OCI-M1 (cell line): ENCODE results near the gene TSC22D4.
"Not testable (repeated sequence)": the region's sequence is repeated elsewhere in the genome, so short reads cannot be mapped to it uniquely, and the experiment has no call there.

Experiments
- DNase-seq: peaks from one replicate; lab custom pipeline; 2025; lab: John Stamatoyannopoulos, UW

Gene TSC22D4

DNA sequence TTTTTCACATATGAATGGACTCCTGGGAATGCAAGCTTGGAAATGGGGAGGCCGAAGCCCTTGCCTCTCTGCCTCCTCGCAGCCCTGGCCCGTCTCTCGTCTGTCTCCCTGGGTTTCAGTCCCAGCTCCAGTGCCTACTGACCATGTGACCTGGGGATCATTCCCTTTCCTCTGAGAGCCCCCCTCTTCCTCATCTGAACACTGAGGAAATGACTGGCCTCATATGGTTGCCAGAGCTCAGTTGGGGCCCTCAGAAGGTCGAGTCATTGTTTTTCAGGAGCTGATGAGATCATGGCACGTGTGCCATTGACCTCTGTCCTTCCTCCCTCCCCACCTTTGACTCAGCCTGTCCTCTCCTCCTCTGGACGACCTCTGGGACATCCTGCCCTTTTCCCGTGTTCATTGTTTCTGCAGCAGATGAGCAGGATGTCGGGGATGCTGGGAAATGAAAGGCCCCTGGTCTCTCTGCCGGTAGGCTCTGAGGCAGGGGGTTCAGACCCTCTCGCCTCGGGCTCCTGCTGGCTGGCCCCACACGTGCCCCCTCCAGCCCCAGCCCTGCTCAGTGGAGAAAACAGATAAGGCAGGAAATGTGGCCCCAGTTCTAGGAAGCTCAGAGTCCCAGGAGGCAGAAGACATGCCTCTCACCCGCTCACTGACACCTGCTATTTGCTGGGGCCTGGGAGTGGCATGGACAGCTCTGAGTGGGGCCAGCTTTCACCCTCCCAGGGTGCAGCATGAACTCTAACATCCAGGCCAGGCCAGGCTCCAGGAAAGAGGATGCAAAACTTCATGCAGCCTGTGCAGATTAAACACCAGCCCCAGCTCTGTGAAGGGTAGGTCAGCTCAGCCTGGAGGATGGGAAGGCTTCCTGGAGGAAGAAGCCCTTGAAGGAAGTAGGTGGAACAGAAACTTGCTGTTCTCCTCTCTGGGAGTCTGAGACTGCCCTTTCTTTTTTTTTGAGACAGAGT, 34.4 kb downstream of the TSC22D4 start:
- peak; percentile 84 for DNase-seq

DNA sequence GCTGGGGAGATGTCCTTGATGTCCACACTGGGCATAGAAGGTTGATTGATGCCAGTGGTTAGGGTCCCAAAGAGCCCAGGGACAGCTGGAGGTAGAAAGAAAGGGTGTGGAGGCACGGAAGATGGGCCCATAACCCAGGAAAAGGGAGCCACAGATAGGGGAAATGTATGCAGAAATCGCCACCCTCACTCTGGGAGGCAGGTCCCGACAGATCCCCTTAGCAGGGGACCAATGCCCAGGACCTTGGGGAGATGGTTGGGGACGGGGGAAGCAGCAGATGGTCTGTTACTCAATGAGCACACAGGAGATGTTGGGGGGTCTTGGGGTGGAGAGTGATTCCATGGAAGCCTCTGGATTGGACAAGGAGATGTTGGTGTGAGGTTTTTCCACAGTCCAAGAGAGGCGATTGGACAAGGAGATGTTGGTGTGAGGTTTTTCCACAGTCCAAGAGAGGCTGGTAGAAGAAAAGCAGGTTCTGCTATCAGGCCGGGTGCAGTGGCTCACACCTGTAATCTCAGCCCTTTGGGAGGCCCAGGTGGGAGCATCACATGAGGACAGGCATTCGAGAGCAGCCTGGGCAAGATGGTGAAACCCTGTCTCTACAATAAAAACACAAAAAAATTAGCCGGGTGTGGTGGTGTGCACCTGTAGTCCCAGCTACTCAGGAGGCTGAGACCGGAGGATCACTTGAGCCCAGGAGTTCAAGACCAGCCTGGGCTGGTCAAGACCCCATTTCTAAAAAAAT, 35.7 kb downstream of the TSC22D4 start:
- DNase-seq = no peak

DNA sequence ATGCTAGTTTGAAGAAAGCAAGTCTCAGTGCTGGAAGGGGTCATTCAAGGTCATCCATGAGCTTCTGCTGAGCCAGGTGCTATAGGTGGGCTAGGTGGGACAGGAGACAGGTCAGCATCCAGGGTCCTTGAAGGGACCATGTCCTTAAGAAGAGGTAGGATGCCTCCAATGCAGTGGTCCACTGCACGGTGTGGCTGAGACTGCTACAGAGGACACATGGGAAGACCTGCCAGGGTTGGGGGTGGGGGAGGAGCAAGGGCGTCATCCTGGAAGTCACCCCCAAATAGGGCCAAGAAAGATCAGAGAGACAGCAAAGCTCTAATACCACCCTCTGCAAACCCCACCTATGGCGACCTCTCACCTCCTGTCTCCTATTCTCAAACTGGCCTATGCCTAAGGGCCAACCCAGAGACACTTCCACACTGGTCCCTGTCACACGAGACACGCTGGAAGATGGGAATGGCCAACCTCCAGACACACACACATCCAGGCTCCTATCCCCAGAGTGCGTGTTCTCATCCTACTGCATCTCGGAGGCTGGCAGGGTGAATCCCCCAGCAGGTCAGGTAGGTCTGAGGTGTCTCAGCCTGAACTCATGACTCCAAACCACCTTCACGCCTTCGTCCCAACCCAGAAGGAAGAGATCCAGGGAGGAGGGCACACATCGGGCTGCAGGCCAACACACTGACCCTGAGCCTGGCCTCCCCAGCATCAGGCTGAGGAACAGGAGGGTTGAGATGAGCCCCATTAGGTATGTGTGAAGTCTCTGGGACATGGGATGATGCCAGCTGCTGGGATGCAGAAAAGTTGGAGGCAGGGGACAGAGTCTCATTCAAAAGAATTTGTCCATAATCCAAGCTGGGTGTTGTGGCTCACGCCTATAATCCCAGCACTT, 37.1 kb downstream of the TSC22D4 start:
- no peak for DNase-seq

DNA sequence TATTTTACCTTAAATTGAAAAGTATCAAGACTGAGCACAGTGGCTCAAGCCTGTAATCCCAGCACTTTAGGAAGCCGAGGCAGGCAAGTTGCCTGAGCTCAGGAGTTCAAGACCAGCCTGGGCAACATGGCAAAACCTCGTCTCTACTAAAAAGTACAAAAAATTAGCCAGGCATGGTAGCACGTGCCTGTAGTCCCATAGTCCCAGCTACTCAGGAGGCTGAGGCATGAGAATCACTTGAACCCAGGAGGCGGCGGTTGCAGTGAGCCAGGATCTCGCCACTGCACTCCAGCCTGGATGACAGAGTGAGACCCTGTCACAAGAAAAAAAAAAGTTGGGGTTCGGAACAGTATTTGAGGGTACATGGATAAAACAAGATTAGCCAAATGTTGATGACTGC, 39.8 kb downstream of the TSC22D4 start:
- DNase-seq = not testable (repeated sequence)

DNA sequence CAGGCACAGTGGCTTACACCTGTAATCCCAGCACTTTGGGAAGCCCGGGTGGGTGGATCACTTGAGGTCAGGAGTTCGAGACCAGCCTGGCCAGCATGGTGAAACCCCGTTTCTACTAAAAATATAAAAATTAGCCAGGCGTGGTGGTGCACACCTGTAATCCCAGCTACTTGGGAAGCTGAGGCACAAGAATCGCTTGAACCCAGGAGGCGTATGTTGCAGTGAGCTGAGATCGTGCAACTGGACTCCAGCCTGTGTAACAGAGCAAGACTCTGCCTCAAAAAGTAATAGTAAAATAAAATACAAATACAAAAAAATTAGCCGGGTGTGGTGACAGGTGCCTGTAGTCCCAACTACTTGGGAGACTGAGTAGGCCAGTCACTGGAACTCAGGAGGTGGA, 40.3 kb downstream of the TSC22D4 start:
- DNase-seq = not testable (repeated sequence)

DNA sequence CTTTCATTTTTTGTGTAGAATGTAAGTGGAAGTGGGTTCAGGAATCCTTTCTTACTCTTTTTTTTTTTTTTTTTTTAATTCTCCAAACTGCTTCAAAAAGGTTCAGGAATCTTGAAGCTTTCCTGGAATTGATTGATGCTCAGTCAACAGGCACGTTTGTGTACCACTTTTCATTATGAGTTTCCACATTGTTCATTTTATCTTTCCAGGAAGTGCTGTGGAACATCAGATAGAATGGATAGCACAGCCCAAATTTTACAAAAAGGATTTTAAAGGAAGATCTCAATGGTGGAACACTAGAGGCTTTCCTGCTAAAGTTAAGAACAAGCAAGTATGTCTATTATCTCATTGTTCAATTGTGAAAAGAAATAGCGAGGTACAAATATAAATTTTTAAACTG, 40.8 kb downstream of the TSC22D4 start:
- no peak for DNase-seq

DNA sequence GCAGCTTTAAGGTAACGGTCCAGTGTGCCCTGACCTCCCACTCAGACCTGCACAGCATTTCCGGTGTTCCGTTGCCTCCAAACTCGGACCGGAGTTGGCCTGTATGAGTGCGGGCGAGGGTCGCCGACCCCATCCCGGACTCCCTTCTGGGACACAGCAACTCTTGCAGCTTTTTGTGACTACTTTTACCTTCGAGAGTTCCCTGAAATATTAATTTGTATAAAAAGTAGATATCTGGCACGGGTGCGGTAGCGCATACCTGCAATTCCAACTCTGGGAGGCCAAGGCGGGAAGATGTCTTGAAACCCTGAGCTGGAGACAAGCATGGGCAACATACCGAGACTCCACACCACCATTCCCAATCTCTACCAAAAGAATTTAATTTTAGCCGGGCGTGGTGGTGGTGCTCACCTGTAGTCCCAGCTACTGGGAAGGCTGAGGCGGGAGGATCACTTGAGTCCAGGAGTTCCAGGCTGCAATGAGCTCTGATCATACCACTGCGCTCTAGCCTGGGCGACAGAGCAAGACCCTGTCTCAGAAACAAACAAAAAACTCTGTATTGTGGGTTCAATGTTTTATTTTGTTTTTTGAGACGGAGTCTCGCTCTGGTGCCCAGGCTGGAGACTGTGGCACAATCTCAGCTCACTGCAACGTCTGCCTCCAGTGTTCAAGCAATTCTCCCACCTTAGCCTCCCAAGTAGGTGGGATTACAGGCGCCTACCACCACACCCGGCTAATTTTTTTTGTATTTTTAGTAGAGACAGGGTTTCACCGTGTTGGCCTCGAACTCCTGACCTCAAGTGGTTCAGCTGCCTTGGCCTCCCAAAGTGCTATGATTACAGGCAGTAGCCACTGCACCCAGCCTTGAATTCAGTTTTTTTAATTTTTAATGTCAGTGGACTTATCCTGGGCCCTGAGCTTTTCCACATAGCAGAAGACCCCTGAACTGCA, 41.6 kb downstream of the TSC22D4 start:
- no peak for DNase-seq

DNA sequence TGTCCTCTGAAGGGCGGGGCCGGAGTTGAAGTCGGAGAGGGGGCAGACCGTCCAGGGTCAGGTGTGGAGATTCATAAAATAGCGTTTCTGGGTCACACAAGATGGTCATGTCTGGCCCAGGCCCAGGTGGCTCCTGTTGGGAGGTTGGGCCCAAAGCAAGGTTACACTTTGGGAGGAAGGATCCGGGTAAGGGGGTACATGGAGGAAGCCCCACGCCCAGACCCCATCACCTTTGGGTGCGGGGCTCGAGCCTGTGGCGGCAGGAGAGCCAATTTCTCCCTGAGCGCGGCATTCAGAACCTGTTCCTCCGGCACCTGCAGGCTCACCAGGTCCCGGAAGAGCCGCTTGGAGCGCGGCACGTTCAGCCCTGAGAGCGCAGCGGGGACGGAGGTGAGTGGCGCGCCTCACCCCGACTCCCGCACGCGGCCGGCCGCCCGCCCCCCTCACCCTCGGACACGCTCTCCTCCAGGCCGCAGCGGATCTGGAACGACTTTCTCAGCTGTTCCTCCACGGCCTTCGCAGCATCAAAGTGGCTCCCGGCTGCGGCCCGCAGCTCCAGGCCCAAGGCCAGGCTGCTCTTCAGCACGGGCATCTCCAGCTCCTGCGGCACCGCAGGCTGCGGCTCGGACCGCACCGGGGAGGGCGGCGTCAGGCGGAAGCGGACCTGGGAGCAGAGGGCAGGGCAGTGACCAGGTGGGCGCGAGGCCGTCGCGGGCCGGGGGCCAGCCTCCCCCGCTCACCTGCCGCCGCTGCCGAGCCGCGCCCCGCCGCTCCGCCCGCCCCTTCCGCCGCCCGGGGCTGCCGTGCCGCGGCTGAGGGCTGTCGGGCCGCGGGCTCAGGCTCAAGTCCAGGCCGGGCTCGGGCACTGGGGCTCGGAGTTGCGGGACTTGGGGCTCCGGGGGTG, 43.4 kb downstream of the TSC22D4 start:
- peak; percentile 72 for DNase-seq

DNA sequence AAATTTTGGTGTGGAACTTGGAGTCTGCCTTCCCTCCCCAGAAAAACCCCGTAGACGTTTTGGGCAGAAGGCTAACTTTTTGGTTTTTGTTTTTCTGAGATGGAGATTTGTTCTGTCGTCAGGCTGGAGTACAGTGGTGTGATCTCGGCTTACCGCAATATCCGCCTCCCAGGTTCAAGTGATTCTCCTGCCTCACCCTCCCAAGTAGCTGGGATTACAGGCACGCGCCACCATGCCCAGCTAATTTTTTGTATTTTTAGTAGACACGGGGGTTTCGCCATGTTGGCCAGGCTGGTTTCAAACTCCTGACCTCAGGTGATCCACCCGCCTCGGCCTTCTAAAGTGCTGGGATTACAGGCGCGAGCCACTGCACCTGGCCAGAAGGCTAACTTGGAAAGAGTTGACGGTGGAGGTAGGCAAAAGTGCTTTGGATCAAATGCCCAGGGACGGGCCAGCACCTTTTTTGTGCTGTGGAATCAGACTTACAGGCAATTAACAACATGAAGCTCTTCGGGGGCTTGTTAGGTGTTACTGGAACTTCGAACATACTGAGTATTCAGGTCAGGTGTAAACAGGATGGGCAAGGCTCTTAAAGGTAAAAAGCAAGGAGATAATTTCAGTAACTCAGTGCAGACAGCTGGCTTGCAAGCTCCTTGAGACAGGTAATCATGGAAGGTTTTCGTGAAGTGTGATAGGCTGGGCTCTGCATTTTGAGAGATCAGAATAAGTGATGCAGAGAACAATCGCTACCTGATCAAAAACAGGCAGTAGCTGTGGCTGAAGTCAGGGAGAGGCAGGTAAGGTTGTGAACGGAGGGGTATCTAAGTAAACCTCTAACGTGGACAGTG, 44.5 kb downstream of the TSC22D4 start:
- no peak for DNase-seq

DNA sequence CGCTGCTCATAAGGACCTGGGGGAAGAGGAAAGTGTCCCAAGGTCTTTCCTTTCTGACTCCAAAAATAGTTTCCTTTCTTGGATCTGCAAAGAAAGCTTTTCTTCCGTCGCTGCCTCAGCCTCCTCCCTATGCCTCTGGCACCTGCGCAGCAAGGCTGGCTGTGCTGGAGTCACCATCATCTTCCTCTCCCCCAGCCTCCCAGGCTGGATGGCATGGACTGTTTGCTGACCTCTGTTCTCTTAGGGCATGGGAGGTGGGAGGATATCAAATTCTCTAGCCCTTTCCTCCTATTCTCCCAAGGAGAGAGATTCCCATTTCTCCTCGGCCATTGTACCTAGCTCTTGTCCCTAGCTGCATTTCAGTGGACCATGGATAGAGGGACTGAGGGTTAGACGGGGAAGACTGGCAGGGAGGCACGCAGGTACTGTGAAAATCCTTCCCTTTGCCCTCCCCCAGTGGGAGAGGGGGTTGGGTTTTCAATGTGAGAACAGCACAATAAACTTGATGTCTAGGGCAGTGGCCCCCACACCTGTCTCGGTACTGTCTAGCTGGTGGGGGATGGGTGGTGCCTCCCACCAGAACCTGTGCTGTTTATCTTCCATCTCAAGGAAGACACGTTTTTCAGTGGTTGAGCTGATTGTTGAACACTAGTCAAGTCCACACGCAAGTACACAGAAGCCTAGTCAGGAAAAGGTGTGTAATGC, 45.3 kb downstream of the TSC22D4 start:
- DNase-seq = no peak

DNA sequence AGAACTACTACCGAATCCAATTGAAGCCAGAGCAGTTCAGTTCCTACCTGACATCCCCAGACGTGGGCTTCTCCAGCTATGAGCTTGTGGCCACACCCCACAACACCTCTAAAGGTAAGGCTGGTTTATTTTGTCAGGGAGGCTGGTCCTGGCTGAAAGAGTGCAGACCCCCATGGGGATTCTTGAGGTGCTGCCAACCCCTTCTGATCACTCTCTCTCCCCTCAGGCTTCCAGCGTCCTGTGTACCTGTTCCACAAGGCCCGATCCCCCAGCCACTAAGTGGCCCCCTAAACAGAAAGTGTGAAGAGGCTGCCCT, 45.8 kb downstream of the TSC22D4 start:
- no peak for DNase-seq

DNA sequence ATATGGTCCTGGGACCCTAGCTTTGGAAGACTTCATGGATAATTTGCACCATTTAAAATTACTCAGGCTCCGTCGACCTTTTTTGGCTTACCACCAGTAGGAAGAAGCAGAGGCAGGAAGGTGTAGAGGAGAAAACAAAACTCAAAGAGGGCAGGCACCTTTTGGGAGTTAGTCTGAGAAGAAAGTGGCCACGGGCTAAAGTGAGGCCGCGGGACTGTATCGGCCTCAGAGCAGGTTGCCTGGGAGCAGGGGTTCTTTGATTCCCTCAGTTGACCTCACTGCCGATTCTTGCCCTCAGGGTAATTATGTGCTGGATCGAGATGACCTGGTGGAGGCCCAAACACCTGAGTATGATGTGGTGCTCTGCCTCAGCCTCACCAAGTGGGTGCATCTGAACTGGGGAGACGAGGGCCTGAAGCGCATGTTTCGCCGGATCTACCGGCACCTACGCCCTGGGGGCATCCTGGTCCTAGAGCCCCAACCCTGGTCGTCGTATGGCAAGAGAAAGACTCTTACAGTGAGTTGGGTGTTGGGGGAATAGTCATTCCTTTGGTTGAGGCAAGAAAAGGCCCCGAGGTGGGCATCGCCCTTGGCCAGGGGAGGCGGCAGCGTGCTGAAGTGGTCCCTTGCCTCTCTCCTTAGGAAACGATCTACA, 46.3 kb downstream of the TSC22D4 start:
- no peak for DNase-seq

DNA sequence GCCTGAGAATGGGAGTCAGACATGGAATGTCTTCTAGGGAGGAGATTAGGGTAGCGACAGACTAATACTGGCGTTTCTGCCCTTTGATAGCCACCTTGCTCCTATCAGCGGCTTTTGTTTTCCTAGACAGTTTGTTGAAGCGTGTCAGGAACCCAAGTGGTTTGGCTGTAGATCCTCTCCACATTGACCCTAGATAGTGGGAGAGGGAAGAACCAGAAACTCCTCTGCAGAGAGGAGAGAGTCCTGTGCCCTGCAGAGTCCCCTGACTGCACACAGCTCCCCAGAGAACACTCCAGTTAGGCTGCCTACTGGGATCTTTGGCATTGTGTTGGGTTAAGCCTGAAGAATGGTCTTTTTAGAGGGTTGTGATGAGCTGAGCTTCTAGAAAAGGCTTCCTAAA, 47.0 kb downstream of the TSC22D4 start:
- no peak for DNase-seq

DNA sequence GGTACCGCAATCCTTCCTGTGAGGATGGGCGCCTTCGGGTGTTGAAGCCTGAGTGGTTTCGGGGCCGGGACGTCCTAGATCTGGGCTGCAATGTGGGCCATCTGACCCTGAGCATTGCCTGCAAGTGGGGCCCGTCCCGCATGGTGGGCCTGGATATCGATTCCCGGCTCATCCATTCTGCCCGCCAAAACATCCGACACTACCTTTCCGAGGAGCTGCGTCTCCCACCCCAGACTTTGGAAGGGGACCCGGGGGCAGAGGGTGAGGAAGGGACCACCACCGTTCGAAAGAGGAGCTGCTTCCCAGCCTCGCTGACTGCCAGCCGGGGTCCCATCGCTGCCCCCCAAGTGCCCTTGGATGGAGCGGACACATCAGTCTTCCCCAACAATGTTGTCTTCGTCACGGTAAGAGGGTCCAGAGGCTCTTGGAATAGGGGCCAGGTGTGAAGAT, 47.7 kb downstream of the TSC22D4 start:
- no peak for DNase-seq

DNA sequence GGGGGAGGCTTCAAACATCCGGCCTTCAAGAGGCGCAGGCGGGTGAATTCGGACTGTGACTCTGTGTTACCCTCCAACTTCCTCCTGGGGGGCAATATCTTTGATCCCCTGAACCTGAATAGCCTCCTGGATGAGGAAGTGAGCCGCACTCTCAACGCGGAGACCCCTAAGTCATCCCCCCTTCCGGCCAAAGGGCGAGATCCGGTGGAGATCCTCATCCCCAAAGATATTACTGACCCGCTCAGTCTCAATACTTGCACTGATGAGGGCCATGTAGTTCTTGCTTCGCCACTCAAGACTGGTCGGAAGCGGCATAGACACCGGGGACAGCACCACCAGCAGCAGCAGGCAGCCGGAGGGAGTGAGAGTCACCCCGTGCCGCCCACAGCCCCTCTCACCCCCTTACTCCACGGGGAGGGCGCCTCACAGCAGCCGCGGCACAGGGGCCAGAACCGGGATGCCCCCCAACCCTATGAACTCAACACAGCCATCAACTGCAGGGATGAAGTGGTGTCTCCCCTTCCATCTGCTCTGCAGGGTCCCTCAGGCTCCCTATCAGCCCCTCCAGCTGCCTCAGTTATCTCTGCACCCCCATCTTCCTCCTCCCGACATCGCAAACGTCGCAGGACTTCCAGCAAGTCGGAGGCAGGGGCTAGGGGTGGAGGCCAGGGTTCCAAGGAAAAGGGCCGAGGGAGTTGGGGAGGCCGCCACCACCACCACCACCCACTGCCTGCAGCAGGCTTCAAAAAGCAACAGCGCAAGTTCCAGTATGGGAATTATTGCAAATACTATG, 48.3 kb downstream of the TSC22D4 start:
- DNase-seq = no peak

DNA sequence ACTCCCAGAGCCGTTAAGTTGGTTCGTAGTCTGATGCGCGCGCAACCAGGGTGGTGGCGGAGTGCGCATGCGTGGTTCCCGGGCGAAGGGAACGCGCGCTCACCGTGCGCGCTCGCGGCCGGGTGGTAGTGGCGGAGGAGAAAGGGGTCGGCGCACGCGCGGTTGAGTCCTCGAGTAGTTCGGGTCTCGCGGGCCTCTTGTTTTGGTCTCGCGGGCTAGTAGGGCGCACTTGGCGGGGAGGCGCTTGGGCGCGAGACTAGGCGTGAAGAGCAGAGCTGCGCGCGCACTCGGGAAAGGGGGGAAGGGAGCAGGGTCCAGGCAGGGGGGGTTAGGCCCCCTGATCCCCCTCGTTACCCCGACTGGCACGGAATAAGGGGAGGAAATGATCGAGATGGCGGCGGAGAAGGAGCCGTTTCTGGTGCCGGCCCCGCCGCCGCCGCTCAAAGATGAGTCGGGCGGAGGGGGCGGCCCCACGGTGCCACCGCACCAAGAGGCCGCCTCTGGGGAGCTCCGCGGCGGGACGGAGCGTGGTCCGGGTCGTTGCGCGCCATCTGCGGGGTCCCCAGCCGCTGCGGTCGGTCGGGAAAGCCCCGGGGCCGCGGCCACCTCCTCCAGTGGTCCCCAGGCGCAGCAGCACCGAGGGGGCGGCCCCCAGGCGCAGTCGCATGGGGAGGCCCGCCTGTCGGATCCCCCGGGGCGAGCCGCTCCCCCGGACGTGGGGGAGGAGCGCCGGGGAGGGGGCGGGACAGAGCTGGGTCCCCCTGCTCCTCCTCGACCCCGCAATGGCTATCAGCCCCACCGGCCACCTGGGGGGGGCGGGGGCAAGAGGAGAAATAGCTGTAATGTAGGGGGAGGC, 49.1 kb downstream of the TSC22D4 start, which contains the start of gene MEPCE:
MEPCE (plus strand) TSS at position 195 of the 856 bp plus-strand sequence; CDS start at position 383, 188 bp downstream.
- peak; percentile 98 for DNase-seq
